HG03095 (cell line): Measurements from ENCODE around the gene APBA3.
A peak's percentile ranks its signal among the peaks of the same experiment; 100 is the strongest.

ENCODE experiments used
- ATAC-seq: cut with Tn5 transposase; IDR thresholded peaks from one replicate; pipeline ENCODE4 v1.9.1; 2021; ENCODE audit warnings: moderate library complexity; ENCODE audit not compliant: unreplicated experiment

APBA3 gene

DNA sequence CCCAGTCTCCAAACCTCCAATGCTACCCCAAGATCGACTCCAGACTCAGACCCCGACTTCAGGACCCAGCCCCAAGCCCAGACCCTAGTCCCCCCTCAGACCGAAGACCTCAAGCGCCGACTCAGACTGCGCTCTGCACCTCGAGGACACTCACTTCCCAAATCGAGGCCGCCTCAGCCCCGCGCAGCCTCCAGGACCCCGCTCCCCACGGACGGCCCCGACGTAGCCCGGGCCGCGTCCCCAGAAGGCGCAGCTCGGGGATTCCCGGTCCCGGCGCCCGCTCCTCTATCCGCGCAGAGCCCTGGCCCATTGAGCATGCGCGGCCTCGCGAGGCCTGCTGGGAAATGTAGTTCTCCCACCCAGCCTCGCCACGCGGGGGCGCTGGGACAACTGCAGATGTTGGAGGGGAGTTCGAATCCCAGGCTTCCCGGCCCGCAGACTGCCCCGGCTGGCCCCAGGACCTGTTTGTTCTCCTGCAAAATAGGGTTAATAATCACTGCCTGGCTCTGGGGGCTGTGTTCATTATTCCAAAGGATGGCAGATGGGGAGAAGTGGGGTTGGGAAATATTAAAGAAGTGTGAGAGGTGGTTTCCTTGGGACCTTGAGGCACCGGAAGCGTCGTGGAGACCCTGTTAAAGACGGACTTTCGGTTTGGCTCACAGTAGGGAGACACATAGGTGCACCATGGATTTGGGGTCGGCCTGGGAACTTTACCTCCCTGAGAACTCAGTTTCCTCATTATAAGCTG lies at the start of gene APBA3:
Gene APBA3 (minus strand): TSS at position 311 of the 748 bp plus-strand sequence. CDS start 1,428 bp downstream, outside the sequence.
- peak; percentile 49 for ATAC-seq

DNA sequence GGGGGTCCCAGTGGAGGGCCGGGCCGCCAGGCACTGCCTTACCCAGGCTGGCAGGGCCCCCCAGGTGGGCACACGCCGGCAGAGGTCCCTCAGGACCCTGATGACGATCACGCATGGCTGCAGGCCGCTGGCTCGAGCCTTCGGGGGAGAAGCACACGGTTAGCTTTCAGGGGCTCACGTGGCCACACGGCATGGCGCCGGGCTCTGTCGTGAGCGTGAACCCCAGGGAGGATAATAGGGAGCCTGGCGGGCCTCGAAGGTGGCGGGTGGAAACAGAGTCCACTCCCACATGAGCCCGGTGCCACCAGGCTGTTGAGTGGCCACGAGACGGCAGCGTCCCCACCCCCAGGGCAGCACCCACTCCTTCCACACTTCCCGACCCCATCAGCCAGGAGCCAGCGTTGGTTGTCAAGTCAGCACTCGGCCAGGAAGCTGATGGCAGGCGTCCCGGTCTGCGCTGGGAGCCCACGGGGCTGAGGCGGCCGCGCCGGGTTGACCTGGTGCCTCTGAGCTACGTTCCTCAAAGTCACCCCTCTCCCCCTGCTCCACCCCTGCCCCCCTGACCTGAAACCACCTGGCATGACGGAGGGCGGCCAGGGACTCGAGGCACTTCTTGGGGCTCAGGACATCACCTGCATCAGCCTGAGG lies 49.3 kb upstream of the APBA3 start:
- no peak for ATAC-seq

DNA sequence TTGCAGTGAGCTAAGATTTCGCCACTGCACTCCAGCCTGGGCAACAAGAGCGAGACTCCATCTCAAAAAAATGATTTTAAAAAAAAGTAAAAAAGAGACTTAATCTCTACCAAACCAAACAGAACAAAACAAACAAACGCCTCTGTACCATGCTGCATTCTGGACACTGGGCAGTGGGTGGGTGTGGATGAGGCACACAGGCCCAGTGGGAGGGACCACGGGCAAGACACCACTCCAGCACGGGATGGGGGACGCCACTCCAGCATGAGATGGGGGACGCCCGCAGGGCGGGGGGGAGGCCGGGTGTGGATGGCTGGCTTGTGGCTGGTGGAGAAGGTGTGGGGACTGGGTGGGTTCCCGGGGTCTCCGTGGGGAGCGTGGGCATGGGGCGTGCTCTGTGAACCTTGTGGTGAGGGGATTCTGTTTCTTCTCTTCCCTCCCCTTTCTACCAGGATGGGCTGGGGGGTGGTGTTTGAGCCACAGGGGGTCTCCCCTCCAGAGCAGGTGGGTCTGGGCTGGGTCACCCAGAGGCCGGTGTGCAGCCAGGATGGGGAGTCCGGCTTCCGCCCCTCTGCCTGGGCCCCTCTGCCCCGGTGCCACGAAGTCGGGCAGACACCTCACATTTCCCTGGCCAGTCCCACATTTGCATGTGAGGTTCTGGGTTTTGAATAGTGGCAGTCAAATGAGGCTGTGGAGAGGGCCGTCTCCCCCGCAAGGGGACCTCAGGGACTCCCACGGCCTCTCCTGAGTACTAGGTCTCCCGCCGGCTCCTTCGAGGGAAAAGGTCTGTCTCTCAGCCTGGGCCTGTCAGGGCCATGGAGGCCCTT lies 48.6 kb upstream of the APBA3 start:
- ATAC-seq: no peak

DNA sequence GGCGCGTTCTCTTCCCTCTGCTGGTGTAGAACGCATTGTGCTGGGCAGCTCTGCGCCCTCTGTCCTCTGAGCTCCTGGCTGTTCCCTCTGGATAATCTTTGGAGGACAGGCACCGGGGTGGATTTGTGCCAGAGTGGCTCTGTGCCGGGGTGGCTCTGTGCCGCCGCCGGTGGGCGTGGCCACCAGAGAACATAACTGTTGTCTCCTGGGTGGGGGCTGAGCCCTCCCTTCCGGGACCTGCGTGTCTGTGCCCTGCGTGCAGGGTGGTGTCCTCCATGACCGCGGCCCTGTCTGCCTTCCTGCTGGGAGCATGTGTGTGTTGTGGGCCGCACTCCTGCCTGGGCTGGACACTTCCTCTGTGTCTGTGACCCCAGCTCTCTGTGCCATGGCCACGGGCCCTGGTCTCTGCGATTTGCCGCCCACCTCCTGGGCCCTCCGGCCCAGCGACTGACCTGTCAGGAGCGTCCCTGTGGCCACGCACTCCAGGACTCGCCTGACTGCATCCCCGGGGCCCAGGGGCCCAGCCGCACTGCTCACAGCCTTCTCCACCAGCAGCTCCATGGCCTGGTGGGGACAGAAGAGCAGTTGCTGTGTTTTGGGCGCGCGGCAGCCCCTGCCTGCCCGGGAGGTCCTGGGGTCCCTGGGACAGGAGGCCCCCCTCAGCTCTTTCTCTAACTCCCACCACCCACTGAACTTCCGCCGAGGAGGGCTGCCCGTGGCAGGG lies 47.1 kb upstream of the APBA3 start:
- no peak for ATAC-seq

- ATAC-seq: no peak
These were observed 46.3 kb upstream of the APBA3 start for GRCh38 chr19:3807574-3808354.

DNA sequence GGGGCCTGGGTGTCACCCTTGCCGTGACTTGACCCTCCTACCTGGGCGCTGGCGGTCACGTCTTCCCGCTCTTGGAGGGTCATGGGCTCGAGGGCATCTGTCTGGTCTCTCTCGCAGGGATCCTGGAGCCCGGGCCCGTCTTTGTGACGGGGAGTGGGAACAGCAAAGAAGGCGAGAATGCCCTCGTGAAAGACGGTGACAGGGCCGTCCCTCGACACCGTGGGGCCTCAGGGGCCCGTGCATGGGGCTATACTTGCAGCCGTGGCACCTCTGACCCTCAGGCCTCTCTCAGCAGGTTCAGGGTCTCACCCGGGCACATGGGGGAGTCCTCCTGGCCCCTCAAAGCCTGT lies 45.6 kb upstream of the APBA3 start:
- ATAC-seq: no peak

DNA sequence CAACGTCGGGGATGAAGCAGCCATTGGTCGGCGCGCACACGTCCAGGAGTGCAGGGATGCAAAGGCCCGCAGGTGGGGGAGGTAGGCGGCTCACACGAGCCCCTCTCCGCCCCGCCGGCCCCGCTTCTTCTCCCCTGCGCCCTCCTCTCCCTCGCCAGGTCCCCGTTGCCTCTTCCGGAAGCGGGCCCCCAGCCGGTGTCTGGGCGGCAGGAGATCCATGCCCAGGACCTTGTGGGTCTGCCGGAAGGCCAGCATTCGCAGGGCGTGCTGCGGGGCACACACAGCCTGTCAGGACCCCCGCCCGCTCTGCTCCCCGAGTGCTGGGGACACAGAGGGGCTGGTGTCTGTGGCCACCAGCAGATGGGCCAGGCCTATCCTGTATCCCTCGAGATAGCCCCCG lies 44.4 kb upstream of the APBA3 start:
- no peak for ATAC-seq

DNA sequence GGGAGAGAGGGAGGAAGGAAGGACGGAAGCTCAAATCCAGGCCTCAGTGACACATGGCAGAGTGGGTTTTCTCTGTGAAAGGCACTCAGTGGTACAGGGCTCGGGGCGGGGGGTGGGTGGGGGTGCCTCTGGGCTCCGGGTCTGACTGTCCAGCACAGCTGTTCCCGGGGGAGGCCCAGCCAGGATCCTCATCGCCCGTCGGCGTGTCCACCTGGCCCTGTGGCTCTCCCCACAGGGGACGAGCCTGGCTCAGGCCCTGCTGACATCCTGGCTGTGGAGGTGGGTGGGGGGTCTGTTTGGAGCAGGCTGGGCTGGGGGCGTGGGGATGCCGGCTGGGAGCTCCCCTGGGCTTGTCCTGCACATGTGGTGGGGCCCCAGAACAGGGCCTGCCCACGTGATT lies 42.9 kb upstream of the APBA3 start:
- no peak for ATAC-seq

DNA sequence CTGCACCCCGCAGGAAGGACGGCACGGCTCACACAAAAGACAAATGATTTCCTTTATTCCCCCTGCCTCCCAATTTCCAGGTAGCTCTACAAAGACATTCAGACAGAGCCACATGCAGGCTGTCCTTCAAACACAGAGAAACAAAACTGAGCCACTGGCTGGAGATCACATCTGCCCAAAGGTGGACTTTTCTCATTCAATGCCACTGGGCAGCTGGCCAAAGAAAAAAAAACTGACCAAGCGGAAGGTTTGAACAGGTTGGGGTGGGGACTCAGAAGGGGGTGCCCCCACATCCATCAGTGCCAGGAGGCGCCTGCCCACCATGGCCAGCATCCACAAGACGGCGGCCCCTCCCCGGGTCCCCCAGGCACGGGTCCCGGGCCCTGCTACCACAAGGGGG lies 42.5 kb upstream of the APBA3 start:
- no peak for ATAC-seq

DNA sequence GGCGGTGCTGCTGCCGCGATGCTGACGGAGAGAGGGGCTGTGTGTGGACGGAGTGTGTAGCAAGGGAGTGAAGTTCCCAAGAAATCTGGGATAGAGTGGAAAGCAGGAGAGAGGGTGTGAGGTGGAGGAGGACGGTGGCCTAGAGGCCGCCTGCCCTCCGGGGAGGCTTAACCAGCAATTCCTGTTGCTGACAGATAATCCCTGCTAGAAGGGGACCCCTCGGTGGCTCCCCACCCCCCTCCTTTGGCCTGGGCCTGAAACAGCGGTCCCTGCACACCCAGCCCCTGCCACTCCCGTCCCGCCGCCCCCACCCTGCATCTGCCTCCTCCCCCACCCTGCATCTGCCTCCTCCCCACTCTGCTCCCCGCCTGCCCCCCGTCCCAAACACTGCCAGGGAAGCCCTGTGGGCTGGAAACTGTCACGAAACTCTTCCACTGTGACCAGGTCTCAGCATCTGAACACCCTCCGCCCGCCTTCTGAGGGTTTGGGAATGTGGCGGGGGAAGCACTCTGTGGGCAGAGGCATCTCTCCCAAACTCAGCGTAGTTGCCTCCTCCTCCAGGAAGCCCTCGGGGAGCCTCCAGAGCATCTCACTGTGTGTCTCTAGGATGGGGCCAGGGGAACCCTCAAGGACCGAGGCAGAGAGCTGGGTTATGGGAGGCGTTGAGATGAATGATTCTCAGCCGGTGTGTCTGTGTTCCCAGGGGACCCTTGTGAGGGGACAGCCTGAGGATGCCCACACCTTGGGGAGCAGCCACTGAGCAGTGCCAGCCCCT lies 41.8 kb upstream of the APBA3 start:
- no peak for ATAC-seq

GRCh38 chr19:3801412-3802096 lies 40.1 kb upstream of the APBA3 start:
- ATAC-seq: no peak

- ATAC-seq: no peak
These were observed 39.5 kb upstream of the APBA3 start for GRCh38 chr19:3800996-3801395.

DNA sequence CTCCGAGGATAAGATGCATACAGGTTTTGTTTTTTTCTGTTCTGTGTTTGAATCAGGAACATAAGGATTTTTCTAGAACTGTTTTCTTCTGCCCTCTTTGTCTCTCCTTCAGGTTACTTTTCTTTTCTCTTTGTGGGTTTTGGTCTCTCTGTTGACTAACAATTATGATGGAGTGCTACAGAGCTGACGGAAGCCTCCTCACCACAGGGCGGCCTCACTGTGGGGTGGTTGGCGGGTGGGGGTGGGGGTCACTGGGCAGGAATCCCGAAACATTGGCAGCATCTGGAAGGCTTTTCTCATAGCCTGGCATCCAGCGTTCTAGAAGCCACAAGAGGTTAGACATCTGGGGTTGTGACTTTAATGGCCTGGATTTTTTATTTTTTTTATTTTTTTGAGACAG lies 36.6 kb upstream of the APBA3 start:
- no peak for ATAC-seq

GRCh38 chr19:3796358-3796757 lies 34.9 kb upstream of the APBA3 start:
- no peak for ATAC-seq

GRCh38 chr19:3793799-3794198 lies 32.3 kb upstream of the APBA3 start:
- no peak for ATAC-seq

DNA sequence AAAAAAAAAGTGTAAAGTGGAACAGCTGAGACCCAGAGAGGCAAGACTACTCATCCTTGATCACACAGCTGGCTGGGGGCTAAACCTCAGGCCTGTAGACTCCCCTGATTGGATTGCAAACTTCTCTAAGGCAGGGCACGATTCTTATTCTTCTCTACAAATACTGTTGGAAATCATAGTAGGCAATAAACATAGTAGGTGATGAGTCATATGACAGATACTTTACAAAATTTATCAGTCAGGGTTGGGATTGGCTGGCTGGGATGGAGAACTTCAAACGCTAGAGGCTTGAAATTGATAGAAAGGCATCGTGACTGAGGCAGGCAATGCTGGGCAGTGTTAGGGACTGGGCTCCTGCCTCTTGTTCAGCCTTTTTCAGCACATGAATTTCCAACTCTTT lies 30.6 kb upstream of the APBA3 start:
- ATAC-seq: no peak

GRCh38 chr19:3790941-3791340 lies 29.4 kb upstream of the APBA3 start:
- ATAC-seq: no peak

GRCh38 chr19:3790209-3790734 lies 28.8 kb upstream of the APBA3 start:
- no peak for ATAC-seq
